ENCODE results near the gene S100A12.
"Not testable (repeated sequence)": the region's sequence is repeated elsewhere in the genome, so short reads cannot be mapped to it uniquely, and the experiment has no call there.

The S100A12 gene

GRCh38 chr1:153353226-153353947 lies 22.0 kb downstream of the S100A12 start:
- no peak for DNase-seq (ENCODE audit: low spot score)

- peak; percentile 73 for DNase-seq (ENCODE audit: low spot score)
These were observed 22.9 kb downstream of the S100A12 start for GRCh38 chr1:153352523-153352922.

DNA sequence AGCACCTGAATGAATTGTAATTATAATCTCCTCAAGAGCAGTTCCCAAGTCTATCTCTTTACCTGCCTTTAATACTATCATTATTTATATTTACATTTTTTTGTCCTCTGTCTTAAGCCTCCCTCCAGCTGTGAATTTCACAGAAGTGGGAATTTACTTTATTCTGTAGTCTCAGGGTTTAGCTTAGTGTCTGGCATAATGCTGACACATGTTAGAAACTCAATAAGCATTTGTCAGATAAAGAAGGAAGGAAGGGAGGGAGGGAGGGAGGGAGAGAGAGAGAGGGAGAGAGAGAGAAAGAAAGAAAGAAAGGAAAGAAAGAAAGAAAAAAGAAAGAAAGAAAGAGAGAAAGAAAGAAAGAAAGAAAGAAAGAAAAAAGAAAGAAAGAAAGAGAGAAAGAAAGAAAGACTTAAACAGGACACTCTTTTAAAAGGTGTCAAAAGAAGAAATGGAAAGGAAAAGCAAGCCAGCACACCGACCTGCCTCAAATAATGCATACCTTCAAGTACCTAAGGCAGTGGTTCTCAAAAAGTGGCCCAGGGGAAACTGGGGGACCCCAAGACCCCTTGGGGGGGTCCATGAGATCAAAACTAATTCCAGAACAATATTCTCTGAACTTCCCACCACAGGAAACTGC lies 25.0 kb downstream of the S100A12 start:
- peak; percentile 14 for DNase-seq (ENCODE audit: low spot score)

DNA sequence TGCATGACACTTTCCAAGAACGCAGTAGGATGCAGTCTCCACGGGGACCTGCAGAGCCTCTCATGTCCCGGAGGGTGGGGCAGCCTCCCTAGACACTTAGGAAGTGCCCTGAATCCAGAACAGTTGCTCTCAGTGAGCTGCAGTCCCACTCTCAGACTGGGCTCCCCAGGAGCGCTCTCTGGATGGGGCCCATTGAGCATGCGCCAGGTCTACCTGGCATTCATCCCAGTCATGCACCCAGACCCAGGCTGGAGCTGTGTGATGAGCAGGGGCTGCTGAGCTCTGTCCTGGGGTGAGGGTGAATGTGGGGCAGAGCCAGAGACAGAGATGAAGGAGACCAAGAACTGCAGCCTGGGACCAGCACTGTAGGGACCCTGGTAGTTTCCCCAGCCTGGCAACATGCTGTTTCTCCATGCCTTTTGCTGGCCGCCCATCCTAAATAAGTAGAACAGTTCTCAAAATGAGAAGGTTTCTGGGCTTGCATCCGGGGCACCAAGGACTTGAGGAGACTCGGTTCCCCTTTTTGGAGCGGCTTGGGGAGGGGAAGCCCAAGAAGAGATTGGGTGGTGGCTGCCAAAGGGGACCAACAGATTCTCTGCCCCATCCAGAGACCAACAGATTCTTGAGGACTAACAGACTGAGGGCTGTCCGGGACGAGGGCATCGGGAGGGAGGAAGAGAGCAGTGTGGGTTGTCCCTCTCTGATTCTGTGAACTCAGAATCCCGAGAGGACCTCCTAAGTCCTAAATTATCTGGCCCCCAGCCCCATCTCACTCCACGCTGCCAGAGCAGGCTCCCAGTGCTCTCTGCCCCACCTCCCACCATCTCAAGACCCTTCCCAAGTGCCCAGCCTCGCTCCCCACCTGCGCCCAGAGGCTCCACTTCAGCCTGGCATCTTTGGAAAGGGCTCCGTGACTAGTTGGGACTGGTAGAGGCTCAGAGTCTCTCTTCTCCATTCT lies 25.8 kb downstream of the S100A12 start:
- DNase-seq (ENCODE audit: low spot score) = peak; percentile 12

- DNase-seq (ENCODE audit: low spot score) = no peak
These were observed 26.7 kb downstream of the S100A12 start, which contains the start of gene PGLYRP4 for GRCh38 chr1:153348511-153349362. Gene PGLYRP4, minus strand, starts transcription at chr1:153348841. Its CDS starts 909 bp downstream, at chr1:153347932.

GRCh38 chr1:153347856-153348255 lies 27.6 kb downstream of the S100A12 start:
- no peak for DNase-seq (ENCODE audit: low spot score)

DNA sequence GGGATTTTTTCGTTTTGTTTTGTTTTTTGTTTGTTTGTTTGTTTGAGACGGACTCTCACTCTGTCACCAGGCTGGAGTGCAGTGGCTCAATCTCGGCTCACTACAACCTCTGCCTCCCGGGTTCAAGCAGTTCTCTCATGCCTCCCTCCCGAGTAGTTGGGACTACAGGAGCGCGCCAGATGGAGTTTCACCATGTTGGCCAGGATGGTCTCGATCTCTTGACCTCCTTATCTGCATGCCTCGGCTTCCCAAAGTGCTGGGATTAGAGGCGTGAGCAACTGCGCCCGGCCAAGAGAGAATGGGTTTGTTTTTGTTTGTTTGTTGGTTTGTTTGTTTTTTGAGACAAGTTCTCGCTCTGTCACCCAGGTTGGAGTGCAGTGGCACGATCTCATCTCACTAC lies 28.4 kb downstream of the S100A12 start:
- not testable (repeated sequence) for DNase-seq (ENCODE audit: low spot score)

GRCh38 chr1:153346077-153346723 lies 29.2 kb downstream of the S100A12 start:
- DNase-seq (ENCODE audit: low spot score) = no peak

DNA sequence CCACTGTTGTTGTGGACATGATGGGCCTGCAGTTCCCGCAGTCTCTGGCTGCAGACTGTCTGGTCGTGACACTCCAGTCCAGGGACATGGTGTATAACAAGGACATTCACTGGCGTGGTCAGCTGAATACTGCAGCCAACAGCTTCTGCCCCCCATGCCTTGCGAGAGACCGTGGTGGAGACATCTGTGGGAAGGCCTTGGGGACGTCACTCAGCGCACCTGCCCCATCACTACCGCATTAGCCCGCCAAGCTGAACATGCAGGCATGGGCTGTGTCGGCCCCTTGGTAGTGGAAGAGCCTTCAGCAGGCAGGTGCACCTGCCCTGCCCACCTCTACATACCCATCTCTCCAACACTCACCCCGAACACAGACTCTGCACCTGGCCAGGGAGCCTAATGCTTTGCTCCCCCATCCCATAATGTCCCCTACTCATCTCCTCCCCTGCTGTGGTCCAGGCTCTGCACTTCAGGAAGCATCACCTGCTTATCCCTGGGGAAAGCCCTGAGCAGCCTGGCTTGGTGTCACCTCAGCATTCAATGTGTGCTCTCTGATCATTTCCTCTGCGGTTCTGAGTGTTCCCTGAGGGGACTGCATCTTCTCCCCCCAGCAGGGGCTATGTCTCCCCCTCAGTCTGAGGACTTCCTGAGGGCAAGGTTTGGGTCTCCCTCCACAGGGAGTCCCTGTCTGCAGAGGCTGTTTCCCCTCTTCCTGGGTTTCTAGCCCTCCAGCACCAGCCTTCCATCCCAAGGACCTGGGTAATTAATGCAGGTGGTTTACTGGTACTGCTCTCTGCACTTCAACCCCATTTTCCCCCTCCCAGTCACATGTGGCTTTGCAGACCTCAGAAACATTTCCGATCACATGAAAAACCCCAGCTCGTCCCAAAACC lies 30.0 kb downstream of the S100A12 start:
- DNase-seq (ENCODE audit: low spot score) = no peak

- DNase-seq (ENCODE audit: low spot score) = no peak
These were observed 30.7 kb downstream of the S100A12 start for GRCh38 chr1:153344718-153345025.

DNA sequence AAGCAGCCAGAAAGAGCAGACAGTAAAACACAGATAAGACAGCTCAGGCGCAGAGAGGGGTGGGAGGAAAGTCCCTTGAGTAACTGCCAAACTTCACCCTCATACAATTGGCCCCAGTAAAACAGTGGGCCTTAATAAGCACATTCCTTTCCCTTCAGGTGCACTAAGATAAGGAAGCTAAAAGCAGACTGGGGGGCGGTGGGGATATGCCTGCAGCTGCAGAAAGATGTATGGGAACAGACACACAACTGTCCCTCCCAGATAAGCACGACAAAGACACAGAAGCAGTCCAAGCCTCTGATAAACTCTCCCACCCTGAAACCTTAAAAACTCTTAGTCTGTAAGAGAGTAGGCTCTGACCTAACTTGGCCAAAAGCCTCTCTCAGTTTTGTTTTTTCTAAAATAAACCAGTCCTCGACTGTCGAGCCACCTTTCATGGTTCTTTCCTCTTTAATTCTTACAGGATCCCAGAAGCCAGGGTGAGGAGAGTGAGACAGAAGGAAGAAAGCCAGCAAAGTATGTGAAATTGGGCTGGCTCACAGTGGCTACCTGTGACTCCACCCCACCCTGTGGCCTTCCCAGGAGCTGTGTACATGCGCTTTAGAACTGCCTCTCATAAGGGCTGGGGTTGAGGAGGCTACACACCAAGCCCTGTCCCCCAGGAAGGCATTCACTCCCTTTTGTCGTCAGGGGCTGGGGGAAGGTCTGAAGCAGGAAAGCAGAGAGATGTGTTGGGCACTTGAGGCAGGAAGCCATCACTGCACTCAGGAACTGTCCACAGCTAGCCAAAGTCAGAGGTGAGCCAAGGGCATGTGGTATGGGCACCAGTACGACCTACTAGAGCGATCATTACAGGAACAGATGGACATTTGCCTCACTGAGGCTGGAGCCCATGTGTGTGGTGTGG lies 31.4 kb downstream of the S100A12 start:
- peak; percentile 47 for DNase-seq (ENCODE audit: low spot score)

- no peak for DNase-seq (ENCODE audit: low spot score)
These were observed 32.3 kb downstream of the S100A12 start for GRCh38 chr1:153343040-153343681.

GRCh38 chr1:153342178-153342577 lies 33.2 kb downstream of the S100A12 start:
- peak; percentile 23 for DNase-seq (ENCODE audit: low spot score)

DNA sequence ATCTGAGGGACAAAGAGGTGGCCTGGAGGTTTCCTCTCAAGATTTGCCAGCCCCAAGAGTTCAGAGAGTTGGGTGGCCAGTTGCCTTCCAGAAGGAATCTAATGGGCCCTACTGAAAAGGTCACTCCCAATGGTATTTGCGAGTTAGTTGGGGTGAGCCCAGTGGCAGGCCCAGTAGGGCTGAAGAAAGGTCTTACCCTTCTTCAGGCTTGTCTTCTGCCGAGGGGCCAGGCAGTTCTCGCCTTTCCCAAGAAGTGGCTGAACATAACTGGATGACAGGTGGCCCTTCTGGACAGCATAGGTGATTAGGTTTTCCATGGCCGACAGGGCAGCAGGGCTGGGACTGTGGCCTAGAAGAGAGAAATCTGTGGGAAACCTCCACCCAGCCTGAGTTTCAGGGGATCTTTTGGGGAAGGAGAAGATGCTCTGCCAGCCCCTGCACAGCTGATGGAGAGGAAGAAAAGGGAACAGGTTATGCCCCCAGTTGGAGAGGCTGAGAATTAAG lies 33.9 kb downstream of the S100A12 start:
- no peak for DNase-seq (ENCODE audit: low spot score)

DNA sequence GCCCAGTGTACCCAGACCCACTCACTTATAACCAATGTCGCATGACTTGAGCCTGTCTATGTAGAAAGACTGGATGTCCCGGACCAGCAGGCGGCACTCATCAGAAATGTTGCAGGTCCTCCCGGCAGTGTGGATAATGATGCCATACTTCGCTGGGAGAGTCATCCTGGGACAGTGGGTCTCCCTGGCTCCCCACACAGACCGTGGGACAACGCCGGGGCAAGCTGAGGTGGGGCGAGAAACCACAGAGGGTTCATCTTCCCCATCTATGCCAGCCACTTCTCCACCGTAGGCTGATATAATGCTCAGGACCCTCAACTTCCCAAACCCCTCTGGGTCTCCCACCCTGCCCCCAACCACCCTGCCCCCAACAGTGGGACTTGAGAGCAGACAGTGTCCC lies 35.1 kb downstream of the S100A12 start:
- DNase-seq (ENCODE audit: low spot score) = no peak

DNA sequence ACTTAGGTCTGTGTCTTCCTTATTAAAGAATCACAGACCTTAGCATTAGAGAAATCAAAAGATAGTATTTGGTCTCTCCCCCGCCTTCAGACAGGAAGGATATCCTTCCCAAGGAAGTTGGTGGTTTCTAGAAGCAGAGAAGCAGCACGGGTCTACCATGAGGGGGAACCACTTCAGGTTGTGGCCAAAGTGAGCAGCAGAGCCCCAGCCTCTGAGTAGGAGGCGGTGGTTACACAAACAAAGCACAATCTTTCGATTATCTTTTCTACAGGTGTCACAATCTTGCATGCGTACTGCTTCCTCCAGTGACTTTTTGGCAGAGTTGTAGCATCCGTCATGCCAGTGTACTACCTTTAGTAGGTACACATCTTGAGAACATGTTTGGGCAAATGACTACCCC lies 35.6 kb downstream of the S100A12 start:
- no peak for DNase-seq (ENCODE audit: low spot score)

DNA sequence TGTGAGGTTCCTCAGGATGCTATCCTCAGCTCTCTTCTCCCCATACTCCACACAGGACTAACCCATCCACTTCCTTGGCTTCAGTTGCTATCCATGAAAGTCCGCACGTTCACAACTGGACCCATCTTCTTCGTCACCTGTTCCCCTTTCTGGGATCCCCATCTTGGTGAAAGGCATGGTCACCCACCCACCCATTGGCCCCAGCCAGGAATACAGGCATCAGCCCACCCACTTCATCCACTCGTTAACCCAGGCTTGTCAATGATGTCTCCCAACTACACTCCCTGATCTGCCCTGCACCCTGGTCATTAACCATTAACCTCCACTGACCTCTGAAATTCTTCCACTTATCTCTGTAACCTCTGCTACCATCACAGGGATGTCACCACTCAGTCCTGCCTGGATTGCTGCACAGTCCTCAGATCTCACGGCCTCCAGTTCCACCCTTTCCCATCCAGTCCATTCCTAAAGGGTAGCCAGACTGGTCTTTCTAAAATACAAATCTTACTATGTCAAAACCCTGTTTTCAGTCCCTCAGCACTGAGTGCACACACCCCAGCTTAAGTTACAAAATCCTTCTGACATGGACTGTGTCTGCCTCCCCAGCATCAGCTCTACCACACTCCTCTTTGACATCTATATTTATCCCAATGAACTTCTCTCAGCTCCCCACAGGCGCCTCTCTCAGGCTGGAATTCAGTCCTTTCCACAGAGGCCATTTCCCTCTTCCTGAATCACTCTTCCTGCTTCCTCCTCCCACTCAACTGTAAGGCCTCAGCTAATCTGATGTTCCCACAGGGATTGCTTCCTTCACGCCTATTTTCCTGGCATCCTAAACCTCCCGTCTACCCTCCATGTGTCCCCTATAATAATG lies 37.2 kb downstream of the S100A12 start:
- no peak for DNase-seq (ENCODE audit: low spot score)
